Nucleus accumbens (tissue), 56 donors: ENCODE results near the gene DDX50.
"Not testable (repeated sequence)": the region's sequence is repeated elsewhere in the genome, so short reads cannot be mapped to it uniquely, and the experiment has no call there.

ENCODE experiments used
- DNase-seq, 56 donors: peaks; one replicate each; lab custom pipeline; 2025; lab: John Stamatoyannopoulos, UW

The DDX50 gene

GRCh38 chr10:68901105-68901927 lies at the start of gene DDX50:
TSS of gene DDX50 (plus strand) at chr10:68901315. CDS start at chr10:68901385, 70 bp downstream.
- DNase-seq = peak; percentile 81 to 99 (median 96)

GRCh38 chr10:68856352-68856751 lies 44.8 kb upstream of the DDX50 start:
- no peak for DNase-seq

DNA sequence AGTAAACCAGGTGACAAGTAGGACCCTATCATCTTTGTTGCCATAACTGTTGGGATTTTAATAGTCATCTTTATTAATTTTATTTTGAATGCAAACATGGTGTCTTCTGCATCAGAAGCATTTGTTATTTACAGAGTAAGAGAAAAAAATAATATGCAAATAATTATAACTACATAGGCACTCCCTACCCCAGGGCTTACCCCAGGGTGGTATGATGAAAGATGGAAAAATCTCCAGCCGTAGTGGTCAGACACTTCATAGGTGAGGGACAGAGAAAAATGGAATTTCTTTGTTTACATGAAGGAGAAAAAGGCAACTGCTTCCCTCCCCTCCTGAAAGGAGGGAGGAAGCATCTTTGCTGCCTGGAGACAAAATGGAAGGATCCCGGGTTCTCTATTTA lies 44.1 kb upstream of the DDX50 start:
- DNase-seq = no peak

- DNase-seq = no peak
These were observed 39.9 kb upstream of the DDX50 start for GRCh38 chr10:68861253-68861652.

DNA sequence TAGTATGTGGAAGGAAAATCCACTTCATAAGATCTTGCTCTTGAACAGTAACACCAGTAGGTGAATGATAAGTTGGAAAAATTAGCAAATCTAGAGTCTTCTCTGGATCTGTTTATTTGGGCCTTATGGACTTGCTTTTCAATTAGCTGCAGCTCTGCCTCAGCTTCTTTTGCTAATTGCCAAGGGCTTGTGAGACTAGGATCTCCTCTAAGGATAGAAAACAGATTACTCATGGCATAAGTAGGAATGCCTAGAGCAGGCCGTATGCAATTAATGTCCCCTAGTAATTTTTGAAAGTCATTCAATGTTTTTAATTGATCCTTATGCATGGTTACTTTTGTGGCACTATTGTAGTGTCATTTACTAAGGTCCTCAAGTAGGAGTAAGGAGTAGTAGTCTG lies 36.5 kb upstream of the DDX50 start:
- DNase-seq = no peak

GRCh38 chr10:68868173-68868572 lies 32.9 kb upstream of the DDX50 start:
- DNase-seq = not testable (repeated sequence)

- no peak for DNase-seq
These were observed 31.5 kb upstream of the DDX50 start for GRCh38 chr10:68869623-68870022.

- no peak for DNase-seq
These were observed 31.1 kb upstream of the DDX50 start for GRCh38 chr10:68870061-68870460.

DNA sequence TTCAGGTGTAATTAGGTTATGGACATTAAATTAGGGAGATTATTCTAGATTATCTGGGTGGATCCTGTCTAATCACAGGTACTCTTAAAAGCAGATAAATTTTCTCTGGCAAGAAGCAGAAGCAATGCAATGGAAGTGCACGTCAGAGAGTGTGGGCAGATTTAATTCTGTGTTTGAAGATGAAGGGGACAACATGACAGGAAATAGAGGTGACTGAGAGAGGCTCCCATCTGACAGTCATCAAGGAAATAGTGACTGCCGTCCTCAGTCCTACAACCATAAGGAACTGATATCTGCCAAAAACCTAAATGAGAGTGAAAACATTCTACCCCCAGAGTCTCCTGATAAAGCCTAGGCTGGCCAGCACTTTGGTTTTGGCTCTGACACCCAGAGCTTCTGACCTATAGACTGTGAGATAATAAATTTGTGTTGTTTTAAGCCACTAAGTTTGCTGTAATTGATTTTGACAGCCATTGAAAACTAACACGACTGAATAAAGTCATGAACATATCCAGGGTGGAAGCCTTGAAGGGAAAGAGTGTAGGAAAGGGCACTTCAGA lies 30.5 kb upstream of the DDX50 start:
- no peak for DNase-seq

DNA sequence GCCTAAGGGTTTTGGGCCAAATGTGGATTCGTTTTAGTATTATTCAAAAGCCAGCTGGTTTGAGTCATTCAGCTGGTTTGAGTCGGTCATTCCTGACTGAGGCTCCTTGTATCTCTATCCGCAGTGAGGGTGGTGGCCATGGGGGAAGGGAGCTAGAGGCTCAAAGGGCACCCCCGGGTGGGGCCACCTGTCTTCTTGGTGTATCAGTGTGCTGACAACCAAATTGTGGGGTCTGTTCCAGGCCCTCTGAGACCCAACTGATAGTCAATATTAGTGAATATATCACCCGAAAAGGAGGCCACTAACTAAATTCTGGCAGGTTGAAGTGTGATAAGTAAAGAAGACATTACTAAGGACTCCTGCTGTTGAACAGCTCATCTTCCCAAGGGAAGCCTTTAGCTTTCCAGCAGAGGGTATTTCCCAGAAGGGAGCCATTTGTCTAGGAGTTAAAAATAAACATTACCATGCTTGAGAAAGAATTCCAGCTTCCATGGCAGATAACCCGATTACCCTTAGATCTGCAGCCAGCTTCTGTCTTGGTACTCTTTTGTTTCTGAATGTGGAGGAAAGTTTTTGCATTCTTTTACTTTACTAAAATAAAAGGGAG lies 29.9 kb upstream of the DDX50 start:
- no peak for DNase-seq

GRCh38 chr10:68871731-68872342 lies 29.3 kb upstream of the DDX50 start:
- DNase-seq = peak in 1 of 56 donors; percentile 24

- peak in 5 of 56 donors; percentile 1 to 14 (median 7) for DNase-seq
These were observed 24.6 kb upstream of the DDX50 start for GRCh38 chr10:68876246-68877138.

- DNase-seq = no peak
These were observed 23.5 kb upstream of the DDX50 start for GRCh38 chr10:68877482-68878110.

DNA sequence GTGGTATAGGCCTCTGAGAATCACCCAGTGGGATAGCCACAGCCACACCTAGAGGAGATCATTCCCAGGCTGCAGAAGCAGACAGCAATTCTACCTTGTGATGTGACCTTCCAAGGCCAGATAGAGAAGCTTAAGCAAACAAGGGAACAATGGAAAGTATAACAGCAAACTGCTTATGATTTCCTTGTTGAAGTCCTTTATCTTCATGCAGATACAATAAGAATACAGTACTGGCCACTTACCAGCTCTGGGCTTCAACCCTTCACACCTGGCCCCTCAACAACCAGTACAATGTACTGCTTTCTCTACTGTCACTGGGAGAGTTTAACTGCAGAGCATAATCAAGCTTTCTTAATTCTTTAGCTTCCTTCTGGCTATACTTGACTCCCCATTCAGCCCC lies 22.6 kb upstream of the DDX50 start:
- DNase-seq = no peak

DNA sequence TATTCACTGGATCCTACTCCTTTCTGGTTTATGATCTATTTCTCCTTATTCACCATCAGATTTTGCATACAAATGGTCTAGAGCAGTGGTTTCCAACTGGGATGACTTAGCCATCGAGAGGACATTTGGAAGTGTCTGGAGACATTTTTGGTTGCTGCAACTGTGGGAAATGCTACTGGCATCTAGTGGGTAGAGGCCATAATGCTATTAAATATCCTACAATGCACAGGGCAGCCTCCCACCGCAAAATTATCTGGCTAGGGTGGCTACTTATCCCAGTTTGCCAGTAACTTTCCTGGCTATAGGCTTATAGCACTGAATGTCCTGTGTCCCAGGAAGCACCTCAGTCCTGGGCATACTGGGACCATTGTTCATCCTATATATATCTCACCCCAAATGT lies 21.5 kb upstream of the DDX50 start:
- no peak for DNase-seq

GRCh38 chr10:68880181-68880580 lies 20.9 kb upstream of the DDX50 start:
- DNase-seq = no peak

DNA sequence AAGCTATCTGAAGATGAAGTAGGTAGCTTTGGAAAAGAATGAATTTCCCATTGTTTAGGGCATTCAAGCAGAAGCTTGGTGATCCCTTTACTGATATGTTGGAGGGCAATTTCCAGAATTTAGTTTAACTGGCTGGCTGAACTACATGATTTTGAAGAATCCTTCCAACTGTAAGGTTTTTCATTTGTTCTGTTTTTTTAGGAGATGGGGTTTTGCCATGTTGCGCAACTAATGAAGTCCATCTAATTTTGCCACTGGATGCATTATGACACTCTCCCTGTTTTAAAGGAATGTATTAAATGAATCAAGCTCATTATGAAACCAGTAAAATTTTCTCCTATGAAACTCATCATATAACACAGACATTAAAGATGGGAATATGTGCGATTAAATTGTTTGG lies 6.1 kb upstream of the DDX50 start:
- DNase-seq = no peak

DNA sequence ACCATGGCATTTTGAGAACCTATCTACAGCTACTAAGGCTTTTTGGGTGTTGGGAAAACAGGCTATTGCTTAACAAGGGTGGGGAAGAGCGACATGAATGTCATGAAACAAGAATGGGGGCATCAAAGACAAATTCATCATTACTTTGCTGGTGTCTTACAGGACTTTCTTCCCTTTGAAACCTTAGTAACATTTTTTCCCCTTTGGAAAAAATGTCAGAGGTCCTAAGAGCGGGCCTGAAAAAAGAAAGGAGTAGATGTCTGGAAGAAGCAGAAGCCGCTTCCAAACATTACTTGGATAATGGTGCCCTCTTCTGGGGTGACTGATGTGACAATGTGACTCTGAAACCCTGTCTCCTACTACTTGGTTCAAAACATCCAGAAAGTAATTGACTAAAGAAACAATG lies 3.8 kb upstream of the DDX50 start:
- DNase-seq = peak in 41 of 56 donors; percentile 1 to 75 (median 21)

GRCh38 chr10:68899186-68899745 lies 1.8 kb upstream of the DDX50 start:
- DNase-seq = no peak
